ENCODE data around the gene JMJD6.

Gene JMJD6

DNA sequence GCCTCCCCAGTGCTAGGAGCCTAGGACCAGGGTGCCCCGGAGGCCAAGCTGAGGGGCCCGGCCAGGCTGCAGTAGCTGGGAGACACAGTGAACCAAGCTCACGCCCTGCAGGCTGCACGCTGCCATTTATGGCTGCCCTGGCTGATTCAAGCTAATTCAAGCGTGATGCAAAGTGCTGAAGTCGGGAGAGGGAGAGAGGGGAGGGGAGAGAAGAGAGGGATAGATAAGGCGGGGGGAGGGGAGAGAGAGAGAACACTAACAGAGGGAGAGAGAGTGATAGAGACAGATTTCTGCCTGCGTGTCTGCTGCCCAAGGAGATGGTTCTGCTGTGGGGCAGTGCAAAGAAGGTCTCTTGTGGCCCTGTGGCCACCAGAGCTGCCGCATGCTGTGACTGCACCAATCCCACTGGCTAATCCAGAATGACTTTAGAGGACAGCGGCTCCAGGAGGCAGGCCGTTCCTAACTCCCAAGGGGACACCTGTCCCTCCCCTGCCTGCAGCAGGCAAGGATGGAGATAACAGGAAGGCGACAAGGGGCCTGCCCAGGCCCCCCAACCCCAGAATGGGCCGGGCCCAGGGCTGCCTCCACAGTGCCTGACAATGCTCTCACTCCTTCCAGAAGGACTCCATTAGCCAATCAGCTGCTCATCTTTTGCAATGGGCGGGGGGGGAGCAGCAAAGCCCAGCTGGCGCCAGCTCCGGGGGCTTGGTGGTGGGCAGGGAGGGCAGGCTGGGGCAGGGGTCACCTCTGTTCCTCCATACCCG, 28.5 kb downstream of the JMJD6 start:
- no peak for TF ChIP-seq TAF1 (IDR thresholded peaks at IDR 0.05; ENCODE audit: low read depth)
- TF ChIP-seq EGR1 (IDR thresholded peaks at IDR 0.05): no peak
- TF ChIP-seq FOXM1 (IDR thresholded peaks at IDR 0.05; ENCODE audit: borderline replicate concordance, low read depth): no peak
- TF ChIP-seq, protein P1, sequence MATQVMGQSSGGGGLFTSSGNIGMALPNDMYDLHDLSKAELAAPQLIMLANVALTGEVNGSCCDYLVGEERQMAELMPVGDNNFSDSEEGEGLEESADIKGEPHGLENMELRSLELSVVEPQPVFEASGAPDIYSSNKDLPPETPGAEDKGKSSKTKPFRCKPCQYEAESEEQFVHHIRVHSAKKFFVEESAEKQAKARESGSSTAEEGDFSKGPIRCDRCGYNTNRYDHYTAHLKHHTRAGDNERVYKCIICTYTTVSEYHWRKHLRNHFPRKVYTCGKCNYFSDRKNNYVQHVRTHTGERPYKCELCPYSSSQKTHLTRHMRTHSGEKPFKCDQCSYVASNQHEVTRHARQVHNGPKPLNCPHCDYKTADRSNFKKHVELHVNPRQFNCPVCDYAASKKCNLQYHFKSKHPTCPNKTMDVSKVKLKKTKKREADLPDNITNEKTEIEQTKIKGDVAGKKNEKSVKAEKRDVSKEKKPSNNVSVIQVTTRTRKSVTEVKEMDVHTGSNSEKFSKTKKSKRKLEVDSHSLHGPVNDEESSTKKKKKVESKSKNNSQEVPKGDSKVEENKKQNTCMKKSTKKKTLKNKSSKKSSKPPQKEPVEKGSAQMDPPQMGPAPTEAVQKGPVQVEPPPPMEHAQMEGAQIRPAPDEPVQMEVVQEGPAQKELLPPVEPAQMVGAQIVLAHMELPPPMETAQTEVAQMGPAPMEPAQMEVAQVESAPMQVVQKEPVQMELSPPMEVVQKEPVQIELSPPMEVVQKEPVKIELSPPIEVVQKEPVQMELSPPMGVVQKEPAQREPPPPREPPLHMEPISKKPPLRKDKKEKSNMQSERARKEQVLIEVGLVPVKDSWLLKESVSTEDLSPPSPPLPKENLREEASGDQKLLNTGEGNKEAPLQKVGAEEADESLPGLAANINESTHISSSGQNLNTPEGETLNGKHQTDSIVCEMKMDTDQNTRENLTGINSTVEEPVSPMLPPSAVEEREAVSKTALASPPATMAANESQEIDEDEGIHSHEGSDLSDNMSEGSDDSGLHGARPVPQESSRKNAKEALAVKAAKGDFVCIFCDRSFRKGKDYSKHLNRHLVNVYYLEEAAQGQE (IDR thresholded peaks at IDR 0.05; ENCODE audit: low read depth): no peak
- no peak for TF ChIP-seq EP300 (IDR thresholded peaks at IDR 0.05; ENCODE audit: borderline replicate concordance)
- no peak for TF ChIP-seq RAD21 (IDR thresholded peaks at IDR 0.05; ENCODE audit: low read depth)
- TF ChIP-seq YY1 (IDR thresholded peaks at IDR 0.05; ENCODE audit: low read depth): no peak
- no peak for TF ChIP-seq CREB1 (IDR thresholded peaks at IDR 0.05; ENCODE audit: low read depth)
- no peak for TF ChIP-seq CEBPB (IDR thresholded peaks at IDR 0.05)

DNA sequence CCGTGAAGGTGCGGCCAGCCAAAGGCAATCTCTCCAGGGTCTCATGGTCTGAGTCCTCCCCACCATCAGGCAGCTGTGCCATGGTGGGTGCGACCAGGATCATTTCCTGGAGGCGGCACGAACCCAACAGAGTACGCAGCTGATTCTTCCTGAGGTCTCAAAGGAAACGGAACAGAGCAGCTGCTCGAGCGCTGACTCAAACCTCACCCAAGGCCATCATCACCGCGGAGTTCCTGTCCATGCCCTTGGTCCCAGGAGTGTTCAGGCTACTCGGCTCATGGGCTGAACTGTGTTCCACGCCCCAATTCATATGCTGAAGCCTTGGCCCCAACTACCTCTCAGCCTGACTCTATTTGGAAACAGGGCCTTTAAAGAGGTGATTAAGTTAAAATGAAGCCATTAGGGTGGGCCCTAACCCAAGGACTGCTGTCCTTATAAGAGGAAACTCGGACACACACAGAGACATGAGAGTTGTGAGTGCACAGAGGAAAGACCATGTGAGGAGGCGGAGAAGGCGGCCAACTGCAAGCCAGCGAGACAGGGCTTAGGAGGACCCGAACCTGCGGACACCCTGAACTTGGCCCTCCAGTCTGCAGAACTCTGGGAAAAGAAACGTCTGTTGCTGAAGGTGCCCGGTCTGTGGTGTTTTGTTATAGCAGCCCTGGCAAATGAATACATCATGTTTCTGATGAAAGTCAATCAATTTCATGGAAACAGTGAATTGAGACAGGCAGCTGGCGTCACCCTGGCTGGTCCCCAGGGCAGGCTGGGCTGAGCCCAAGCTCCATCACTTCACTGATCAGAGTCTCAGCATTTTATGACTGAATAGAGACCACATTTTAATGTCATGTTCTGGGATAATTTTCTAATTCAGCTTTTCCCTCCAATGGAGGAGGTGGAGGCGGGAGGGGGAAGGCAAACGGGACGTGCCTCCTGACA, 29.4 kb downstream of the JMJD6 start:
- TF ChIP-seq CREB1 (IDR thresholded peaks at IDR 0.05; ENCODE audit: low read depth): no peak
- TF ChIP-seq EGR1 (IDR thresholded peaks at IDR 0.05): no peak
- no peak for TF ChIP-seq TEAD4 (IDR thresholded peaks at IDR 0.05)
- no peak for TF ChIP-seq TAF1 (IDR thresholded peaks at IDR 0.05; ENCODE audit: low read depth)
- no peak for TF ChIP-seq RAD21 (IDR thresholded peaks at IDR 0.05; ENCODE audit: low read depth)
- TF ChIP-seq YY1 (IDR thresholded peaks at IDR 0.05; ENCODE audit: low read depth): no peak
- TF ChIP-seq FOXM1 (IDR thresholded peaks at IDR 0.05; ENCODE audit: borderline replicate concordance, low read depth): no peak

DNA sequence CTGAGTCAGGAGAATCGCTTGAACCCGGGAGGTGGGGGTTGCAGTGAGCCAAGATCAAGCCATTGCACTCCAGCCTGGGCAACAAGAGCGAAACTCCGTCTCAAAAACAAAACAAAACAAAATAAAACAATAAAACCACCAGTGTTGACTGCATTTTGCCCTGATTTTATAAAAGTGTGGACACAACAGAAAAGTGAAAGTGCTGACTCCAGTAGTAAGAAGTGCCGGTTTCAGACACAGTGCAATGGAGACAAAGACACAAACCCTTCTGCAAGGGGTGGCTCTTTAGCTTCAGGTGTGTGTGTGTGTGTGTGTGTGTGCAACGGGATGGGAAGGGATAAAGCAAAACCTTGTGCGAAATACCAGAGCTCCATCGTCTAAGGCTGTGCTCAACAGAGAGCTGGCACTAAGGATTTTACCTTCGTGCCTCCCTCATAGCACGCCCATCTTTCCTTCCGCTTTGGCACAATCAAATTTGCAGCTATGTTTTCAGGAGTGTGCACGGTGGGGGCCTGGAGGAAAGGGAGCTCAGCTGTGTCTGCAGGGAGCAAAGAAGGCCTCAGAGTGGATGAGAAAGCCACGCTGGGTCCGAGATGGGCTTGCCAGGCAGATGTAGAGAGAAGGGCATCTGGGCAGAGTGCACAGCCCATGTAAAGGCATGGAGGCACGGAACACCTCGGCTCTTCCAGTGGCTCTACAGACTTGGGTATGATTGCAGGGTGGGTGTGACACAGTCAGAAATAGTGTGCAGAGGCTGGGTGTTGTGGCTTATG, 31.2 kb downstream of the JMJD6 start:
- TF ChIP-seq YY1 (IDR thresholded peaks at IDR 0.05; ENCODE audit: low read depth): no peak
- TF ChIP-seq RAD21 (IDR thresholded peaks at IDR 0.05; ENCODE audit: low read depth): no peak
- TF ChIP-seq EP300 (IDR thresholded peaks at IDR 0.05; ENCODE audit: borderline replicate concordance): no peak

DNA sequence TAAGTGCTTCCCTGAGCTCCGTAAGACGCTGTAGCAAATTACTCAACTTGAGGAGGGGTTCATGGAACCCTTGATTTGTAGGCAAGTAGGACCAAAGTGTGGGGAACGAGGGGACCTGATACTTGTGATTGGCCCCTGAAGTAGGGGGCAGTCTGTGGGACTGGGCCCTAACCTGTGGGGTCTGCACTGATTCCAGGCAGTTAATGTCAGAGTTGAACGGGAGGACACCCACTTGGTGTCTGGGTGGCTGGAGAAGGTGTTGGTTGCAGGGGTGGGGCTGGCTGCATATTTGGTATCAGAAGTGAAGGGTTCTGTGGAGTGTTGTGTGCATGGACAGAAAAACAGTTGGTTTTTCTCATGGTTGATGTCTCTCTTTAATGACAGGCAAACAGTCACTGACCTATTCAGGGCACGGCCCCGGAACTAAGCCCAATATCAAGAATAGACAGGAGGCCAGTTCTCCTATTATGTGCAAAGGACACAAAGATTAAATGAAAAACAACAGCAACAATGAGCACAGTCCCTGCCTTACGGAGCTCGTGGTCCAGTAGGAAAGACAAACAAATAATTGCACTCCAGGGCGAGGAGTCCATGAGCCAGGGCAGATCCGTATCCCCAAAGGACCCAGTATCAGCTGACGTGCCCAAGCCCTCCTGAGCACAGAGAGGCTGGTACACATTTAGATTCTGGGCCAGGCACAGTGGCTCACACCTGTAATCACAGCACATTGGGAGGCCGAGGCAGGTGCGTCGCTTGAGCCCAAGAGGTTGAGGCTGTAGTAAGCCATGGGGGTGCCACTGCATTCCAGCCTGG, 34.8 kb downstream of the JMJD6 start:
- TF ChIP-seq RAD21 (IDR thresholded peaks at IDR 0.05; ENCODE audit: low read depth): no peak

DNA sequence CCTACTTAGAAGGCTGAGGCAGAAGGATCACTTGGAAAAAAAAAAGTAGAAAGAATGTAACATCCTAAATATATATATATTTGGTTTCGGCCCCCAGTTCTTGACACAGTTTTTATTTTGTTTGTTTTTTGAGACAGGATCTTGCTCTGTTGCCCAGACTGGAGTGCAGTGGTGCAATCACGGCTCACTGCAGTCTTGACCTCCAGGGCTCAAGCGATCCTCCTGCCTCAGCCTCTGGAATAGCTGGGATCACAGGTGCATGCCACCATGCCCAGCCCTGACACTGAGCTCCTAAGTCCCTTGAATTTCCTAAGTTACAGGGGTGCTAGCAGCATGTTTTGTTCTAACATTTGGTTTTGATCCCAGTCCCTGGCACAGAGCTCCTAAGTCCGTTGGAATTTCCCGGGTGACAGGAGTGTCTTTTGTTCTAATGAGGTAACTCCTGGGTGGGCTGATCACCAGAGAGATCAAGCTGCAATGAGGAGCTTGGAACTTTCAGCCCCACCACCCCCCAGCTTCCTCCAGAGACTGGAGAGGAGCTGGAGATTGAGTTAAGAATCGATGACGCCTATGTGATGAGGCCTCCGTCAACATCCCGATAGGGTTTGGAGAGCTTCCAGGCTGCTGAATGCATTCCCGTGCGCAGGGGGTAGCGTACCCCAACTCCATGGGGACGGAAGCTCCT, 35.7 kb downstream of the JMJD6 start:
- no peak for TF ChIP-seq YY1 (IDR thresholded peaks at IDR 0.05; ENCODE audit: low read depth)
- no peak for TF ChIP-seq ZBTB7A (IDR thresholded peaks at IDR 0.05; ENCODE audit: low read depth)
- no peak for TF ChIP-seq TCF12 (IDR thresholded peaks at IDR 0.05; ENCODE audit: low read depth)
- no peak for TF ChIP-seq EGR1 (IDR thresholded peaks at IDR 0.05)
- TF ChIP-seq, protein P1 (IDR thresholded peaks at IDR 0.05; ENCODE audit: low read depth): no peak
- no peak for TF ChIP-seq NFIC (IDR thresholded peaks at IDR 0.05)
- no peak for TF ChIP-seq CREB1 (IDR thresholded peaks at IDR 0.05; ENCODE audit: low read depth)
- no peak for TF ChIP-seq TAF1 (IDR thresholded peaks at IDR 0.05; ENCODE audit: low read depth)

DNA sequence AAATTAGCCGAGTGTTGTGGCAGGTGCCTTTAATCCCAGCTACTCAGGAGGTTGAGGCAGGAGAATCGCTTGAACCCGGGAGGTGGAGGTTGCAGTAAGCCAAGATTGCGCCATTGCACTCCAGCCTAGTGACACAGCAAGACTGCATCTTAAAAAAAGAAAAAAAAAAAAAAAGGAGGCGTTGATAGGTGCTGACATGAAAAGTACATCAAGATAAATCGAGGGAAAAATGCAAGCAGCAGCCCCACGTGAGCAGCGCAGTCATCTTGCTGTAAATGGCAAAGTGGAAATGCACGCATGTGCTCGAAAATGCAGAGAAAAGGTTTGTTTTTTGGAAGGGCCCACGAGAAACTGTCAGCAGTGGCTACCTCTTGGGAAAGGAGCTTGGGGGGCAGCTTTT, 36.5 kb downstream of the JMJD6 start:
- no peak for TF ChIP-seq YY1 (IDR thresholded peaks at IDR 0.05; ENCODE audit: low read depth)
- TF ChIP-seq, protein P2, sequence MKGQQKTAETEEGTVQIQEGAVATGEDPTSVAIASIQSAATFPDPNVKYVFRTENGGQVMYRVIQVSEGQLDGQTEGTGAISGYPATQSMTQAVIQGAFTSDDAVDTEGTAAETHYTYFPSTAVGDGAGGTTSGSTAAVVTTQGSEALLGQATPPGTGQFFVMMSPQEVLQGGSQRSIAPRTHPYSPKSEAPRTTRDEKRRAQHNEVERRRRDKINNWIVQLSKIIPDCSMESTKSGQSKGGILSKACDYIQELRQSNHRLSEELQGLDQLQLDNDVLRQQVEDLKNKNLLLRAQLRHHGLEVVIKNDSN (IDR thresholded peaks at IDR 0.05): no peak
- no peak for TF ChIP-seq CEBPB (IDR thresholded peaks at IDR 0.05)
- TF ChIP-seq EP300 (IDR thresholded peaks at IDR 0.05; ENCODE audit: borderline replicate concordance): no peak
- TF ChIP-seq NFIC (IDR thresholded peaks at IDR 0.05): no peak
- TF ChIP-seq EGR1 (IDR thresholded peaks at IDR 0.05): no peak
- TF ChIP-seq CREB1 (IDR thresholded peaks at IDR 0.05; ENCODE audit: low read depth): no peak
- TF ChIP-seq, protein P3, sequence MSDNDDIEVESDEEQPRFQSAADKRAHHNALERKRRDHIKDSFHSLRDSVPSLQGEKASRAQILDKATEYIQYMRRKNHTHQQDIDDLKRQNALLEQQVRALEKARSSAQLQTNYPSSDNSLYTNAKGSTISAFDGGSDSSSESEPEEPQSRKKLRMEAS (IDR thresholded peaks at IDR 0.05): no peak
- no peak for TF ChIP-seq TCF12 (IDR thresholded peaks at IDR 0.05; ENCODE audit: low read depth)
- TF ChIP-seq TEAD4 (IDR thresholded peaks at IDR 0.05): no peak
- TF ChIP-seq, protein P1 (IDR thresholded peaks at IDR 0.05; ENCODE audit: low read depth): no peak
- no peak for TF ChIP-seq FOXM1 (IDR thresholded peaks at IDR 0.05; ENCODE audit: borderline replicate concordance, low read depth)
- TF ChIP-seq RAD21 (IDR thresholded peaks at IDR 0.05; ENCODE audit: low read depth): no peak
- no peak for TF ChIP-seq ZBTB7A (IDR thresholded peaks at IDR 0.05; ENCODE audit: low read depth)
- no peak for TF ChIP-seq TAF1 (IDR thresholded peaks at IDR 0.05; ENCODE audit: low read depth)

All from Ishikawa (cell line).